GM12875 (cell line): ENCODE measurements around the gene TBC1D22B.
"Not testable (repeated sequence)": the region's sequence is repeated elsewhere in the genome, so short reads cannot be mapped to it uniquely, and the experiment has no call there.

Source experiments
- H3K4me3 ChIP-seq: one replicate; pipeline ENCODE4 v1.5.1; 2011; ENCODE audit warnings: low read depth, low read length, control low read depth
- TF ChIP-seq, protein P1 (sequence below): IDR thresholded peaks from 2 replicates; pipeline ENCODE4 v1.5.1; 2011; ENCODE audit warnings: low read depth, mild to moderate bottlenecking, control low read depth, inconsistent platforms, low read length, moderate library complexity, borderline replicate concordance; ENCODE audit not compliant: insufficient read depth

Gene TBC1D22B

GRCh38 chr6:37320646-37321045 is 63.1 kb downstream of the TBC1D22B start:
- H3K4me3 ChIP-seq = no peak overlapping the region
- TF ChIP-seq, protein P1, sequence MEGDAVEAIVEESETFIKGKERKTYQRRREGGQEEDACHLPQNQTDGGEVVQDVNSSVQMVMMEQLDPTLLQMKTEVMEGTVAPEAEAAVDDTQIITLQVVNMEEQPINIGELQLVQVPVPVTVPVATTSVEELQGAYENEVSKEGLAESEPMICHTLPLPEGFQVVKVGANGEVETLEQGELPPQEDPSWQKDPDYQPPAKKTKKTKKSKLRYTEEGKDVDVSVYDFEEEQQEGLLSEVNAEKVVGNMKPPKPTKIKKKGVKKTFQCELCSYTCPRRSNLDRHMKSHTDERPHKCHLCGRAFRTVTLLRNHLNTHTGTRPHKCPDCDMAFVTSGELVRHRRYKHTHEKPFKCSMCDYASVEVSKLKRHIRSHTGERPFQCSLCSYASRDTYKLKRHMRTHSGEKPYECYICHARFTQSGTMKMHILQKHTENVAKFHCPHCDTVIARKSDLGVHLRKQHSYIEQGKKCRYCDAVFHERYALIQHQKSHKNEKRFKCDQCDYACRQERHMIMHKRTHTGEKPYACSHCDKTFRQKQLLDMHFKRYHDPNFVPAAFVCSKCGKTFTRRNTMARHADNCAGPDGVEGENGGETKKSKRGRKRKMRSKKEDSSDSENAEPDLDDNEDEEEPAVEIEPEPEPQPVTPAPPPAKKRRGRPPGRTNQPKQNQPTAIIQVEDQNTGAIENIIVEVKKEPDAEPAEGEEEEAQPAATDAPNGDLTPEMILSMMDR = no peak

DNA sequence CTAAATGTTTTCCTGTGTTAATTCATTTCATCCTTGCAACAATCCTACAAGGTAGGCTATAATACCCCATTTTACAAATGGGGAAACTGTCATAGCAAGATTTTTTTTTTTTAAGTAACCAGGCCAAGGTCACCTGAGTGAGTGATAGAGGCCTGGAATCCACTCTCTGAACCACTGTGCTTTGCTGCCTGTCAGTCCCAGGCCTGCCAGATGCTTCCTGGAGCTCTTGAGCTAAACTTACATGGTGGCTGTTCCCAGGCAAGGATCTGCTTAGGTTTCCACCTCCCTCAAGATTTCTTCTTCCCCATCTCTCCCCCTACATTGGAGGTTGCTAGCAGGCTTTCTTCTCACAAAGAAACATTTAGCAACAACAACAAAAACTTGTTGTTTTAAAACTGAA is 63.5 kb downstream of the TBC1D22B start:
- TF ChIP-seq, protein P1 = no peak
- H3K4me3 ChIP-seq = no peak overlapping the region

- TF ChIP-seq, protein P1 = no peak
- H3K4me3 ChIP-seq = no peak overlapping the region
Observed at GRCh38 chr6:37321516-37322415, 64.2 kb downstream of the TBC1D22B start.

GRCh38 chr6:37323580-37323979 is 66.0 kb downstream of the TBC1D22B start:
- no peak overlapping the region for H3K4me3 ChIP-seq
- TF ChIP-seq, protein P1 = no peak

DNA sequence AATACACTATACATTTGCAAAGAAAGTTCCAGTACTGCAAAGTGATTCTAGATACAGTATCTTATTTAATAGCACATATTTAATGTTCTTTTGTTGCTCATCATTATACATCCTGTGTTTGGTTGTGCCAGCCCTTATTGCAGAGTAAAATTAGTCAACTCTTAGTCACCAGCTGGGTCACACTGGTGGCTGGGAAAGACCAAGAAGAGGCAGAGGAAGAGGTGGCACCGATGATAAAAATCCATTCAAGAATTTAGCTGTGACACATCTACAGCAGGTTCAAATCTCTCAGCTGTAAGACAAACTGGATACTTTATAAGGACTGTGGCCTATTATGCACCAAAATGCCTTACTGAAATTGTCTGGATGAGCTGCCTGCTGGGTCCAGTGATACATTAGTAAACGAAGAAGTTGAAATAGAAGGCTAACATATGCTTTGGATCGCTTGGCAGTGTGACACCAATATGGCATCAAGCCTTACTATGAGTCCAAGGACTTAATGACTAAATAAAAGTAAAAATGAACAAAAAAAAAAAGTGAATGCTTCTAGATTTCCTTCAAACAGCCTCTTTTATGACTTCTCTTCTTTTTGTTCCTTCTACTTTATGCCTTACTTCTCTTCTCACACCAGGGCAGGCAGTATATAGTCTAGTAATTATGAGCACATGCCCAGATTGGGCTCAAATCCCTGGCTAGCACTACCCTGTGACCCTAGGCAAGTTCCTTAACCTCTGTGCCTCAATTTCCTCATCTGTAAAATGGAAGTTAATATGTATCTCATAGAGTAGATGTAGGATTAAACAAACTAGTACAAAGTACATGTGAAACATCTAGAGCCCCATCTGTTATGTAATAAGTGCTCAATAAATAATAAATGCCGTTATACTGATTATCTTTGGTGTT is 66.8 kb downstream of the TBC1D22B start:
- TF ChIP-seq, protein P1 = no peak
- H3K4me3 ChIP-seq = no peak overlapping the region

DNA sequence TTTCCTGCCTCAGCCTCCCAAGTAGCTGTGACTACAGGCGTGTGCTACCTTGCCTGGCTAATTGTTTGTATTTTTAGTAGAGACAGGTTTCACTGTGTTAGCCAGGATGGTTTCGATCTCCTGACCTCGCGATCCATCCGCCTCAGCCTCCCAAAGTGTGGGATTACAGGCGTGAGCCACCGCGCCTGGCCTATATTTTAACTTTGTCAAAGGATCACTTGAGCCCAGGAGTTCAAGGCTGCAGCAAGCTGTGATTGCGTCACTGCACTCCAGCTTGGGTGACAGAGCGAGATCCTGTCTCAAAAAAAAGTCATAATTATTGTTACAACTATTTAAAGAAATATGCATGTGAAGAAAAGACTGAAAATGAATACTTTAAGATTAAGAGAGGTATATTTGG is 72.8 kb downstream of the TBC1D22B start:
- not testable (repeated sequence) for H3K4me3 ChIP-seq

- TF ChIP-seq, protein P1 = no peak
- H3K4me3 ChIP-seq = no peak overlapping the region
Observed at GRCh38 chr6:37331047-37331446, 73.5 kb downstream of the TBC1D22B start.
